Fibroblast of lung (primary cell): ENCODE results near the gene ITK. TPM values are rescaled to one million over a fixed set of nuclear protein-coding genes. Genes with fewer than 3 reads are reported as not detected.

Experiments used
- DNase-seq, 2 donors: peaks; one replicate each; pipeline versions ENCODE4 v3.0.0 to v3.0.0-alpha.2; 2010; ENCODE audit warnings: low read depth in 2 of 2
- H2AFZ ChIP-seq: 2 replicates; pipeline ENCODE4 v1.5.1; 2012; ENCODE audit warnings: low read length, control low read depth, inconsistent platforms
- H3K27ac ChIP-seq: 2 replicates; pipeline ENCODE4 v1.5.1; 2011; ENCODE audit warnings: low read length, control low read depth; ENCODE audit not compliant: insufficient read depth
- H3K27me3 ChIP-seq: 2 replicates; pipeline ENCODE4 v1.5.1; 2011; ENCODE audit warnings: mild to moderate bottlenecking, low read length; ENCODE audit not compliant: control insufficient read depth, insufficient read depth
- H3K36me3 ChIP-seq: 2 replicates; pipeline ENCODE4 v1.5.1; 2011; ENCODE audit warnings: low read length; ENCODE audit not compliant: control insufficient read depth, insufficient read depth
- H3K4me1 ChIP-seq: 2 replicates; pipeline ENCODE4 v1.5.1; 2011; ENCODE audit warnings: low read length; ENCODE audit not compliant: control insufficient read depth, insufficient read depth; ENCODE audit errors: extremely low read depth
- H3K4me2 ChIP-seq: 2 replicates; pipeline ENCODE4 v1.5.1; 2011; ENCODE audit warnings: low read length, control low read depth; ENCODE audit not compliant: insufficient read depth; ENCODE audit errors: extremely low read depth
- H3K4me3 ChIP-seq, 4 experiments: fragments of 200-600 bp in 1 of 4; sonication (generic) in 1 of 4; replicated peaks in 1 of 4; 2 replicates each; pipeline ENCODE4 v1.5.1; 2011 to 2016; ENCODE audit warnings: low read length in 4 of 4, low read depth in 3 of 4, mild to moderate bottlenecking in 3 of 4, control low read depth in 2 of 4, inconsistent platforms in 1 of 4, mixed read lengths in 1 of 4; ENCODE audit not compliant: insufficient read depth in 1 of 4; ENCODE audit errors: control extremely low read depth in 1 of 4
- H3K79me2 ChIP-seq: 2 replicates; pipeline ENCODE4 v1.5.1; 2012; ENCODE audit warnings: mild to moderate bottlenecking, low read length, inconsistent platforms; ENCODE audit not compliant: control insufficient read depth, insufficient read depth
- H3K9ac ChIP-seq: 2 replicates; pipeline ENCODE4 v1.5.1; 2011; ENCODE audit warnings: mild to moderate bottlenecking, low read length, control low read depth; ENCODE audit not compliant: insufficient read depth
- H3K9me3 ChIP-seq: 2 replicates; pipeline ENCODE4 v1.5.1; 2012; ENCODE audit warnings: low read depth, low read length; ENCODE audit not compliant: control insufficient read depth, insufficient read depth
- H4K20me1 ChIP-seq: 2 replicates; pipeline ENCODE4 v1.5.1; 2011; ENCODE audit warnings: low read length; ENCODE audit not compliant: control insufficient read depth, insufficient read depth; ENCODE audit errors: extremely low read depth
- CTCF ChIP-seq, 2 donors: IDR thresholded peaks in 1 of 2; conservative IDR thresholded peaks in 1 of 2; 1 replicate in 1 of 2; 2 replicates in 1 of 2; pipeline ENCODE4 v1.5.1; 2011 to 2012; ENCODE audit warnings: low read length in 2 of 2, control low read depth in 1 of 2, inconsistent platforms in 1 of 2, low read depth in 1 of 2, mild to moderate bottlenecking in 1 of 2
- EZH2 ChIP-seq: IDR thresholded peaks from 2 replicates; pipeline ENCODE4 v1.5.1; 2012; ENCODE audit warnings: low read length, control low read depth, mild to moderate bottlenecking; ENCODE audit errors: missing control alignments
- polyA plus RNA-seq, 2 donors: library from polyadenylated mRNA; depleted of rRNA in 1 of 2; stranded (reverse) in 1 of 2; unstranded in 1 of 2; fragments of >200 nt; gene quantifications; 2 replicates each; pipeline ENCODE4 v1.2.1, GENCODE V29; 2011 to 2012; ENCODE audit warnings: missing spikeins in 1 of 2
- total RNA-seq: library from RNA; depleted of rRNA; stranded (reverse); fragments of >200 nt; gene quantifications from 2 replicates; pipeline ENCODE4 v1.2.1, GENCODE V29; 2014

ITK gene
- total and polyA plus RNA-seq, 2 donors (not counting 1 experiment from before 2014, with no cell fraction given): 0.17 TPM; not detected in 1

DNA sequence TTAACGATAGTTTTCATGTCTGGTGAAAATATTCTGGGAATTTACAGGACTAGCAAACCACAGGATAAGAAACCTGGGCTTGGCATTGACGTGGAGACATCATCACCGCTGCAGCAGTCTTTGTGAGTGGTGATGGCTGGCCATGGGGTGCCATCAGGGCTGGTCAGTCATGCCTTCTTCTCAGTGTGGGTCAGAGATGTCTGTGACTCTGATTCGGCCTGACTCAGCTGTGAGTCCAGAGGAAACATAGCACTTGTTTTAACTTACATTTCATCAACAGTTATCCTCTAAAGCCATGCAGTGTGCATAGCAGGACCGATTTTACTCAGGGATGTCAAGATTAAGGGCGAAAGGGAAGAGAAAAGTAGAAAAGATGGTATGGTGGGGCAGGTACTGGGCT lies 52.1 kb downstream of the ITK start:
- Histone ChIP-seq H3K4me2 (no peak overlapping the region), H3K4me3 (no peak overlapping the region), H4K20me1 (no peaks in the 10 kb centered on the region), H3K27ac (no peak overlapping the region), H3K4me1 (no peaks in the 10 kb centered on the region), H3K36me3 (no peaks in the 10 kb centered on the region), H3K27me3 (no peaks in the 10 kb centered on the region), H3K9ac (no peak overlapping the region), H2AFZ (no peak overlapping the region), H3K79me2 (no peaks in the 10 kb centered on the region), H3K9me3 (no peaks in the 10 kb centered on the region)
- TF ChIP-seq EZH2 (no peak), CTCF (conservative IDR thresholded peaks at IDR 0.05 in 1 of 2, IDR thresholded peaks at IDR 0.05 in 1 of 2; ENCODE audit: low read depth in 1 of 2, low read length in 2 of 2) (no peak)
- DNase-seq: no peak

DNA sequence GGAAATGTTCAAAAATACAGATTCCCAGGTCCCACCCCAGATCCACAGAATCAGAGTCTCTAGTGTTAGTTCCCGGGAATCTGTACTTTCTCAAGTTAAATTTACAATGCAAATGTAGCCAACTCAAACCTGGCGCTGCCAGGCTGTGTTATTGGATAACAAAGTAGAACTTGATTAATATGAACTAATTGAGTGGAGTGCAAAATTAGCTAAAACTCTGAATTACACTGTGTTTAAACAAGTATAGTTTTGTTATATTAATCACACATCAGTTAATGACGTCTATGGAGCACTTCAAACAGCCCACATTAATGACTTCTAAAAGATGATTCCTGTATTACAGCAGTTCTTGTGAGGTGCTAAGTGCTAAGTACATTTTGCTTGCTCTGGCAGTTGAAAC lies 52.9 kb downstream of the ITK start:
- H3K4me3 ChIP-seq: no peak overlapping the region
- no peaks in the 10 kb centered on the region for H3K9me3 ChIP-seq
- TF ChIP-seq CTCF (conservative IDR thresholded peaks at IDR 0.05 in 1 of 2, IDR thresholded peaks at IDR 0.05 in 1 of 2; ENCODE audit: low read depth in 1 of 2, low read length in 2 of 2) (no peak), EZH2 (no peak)
- DNase-seq: no peak
- H2AFZ ChIP-seq: no peak overlapping the region
- no peaks in the 10 kb centered on the region for H3K36me3 ChIP-seq
- no peaks in the 10 kb centered on the region for H3K4me1 ChIP-seq
- no peak overlapping the region for H3K9ac ChIP-seq
- no peaks in the 10 kb centered on the region for H4K20me1 ChIP-seq
- no peak overlapping the region for H3K27ac ChIP-seq
- H3K4me2 ChIP-seq: no peak overlapping the region
- H3K27me3 ChIP-seq: no peaks in the 10 kb centered on the region
- H3K79me2 ChIP-seq: no peaks in the 10 kb centered on the region

DNA sequence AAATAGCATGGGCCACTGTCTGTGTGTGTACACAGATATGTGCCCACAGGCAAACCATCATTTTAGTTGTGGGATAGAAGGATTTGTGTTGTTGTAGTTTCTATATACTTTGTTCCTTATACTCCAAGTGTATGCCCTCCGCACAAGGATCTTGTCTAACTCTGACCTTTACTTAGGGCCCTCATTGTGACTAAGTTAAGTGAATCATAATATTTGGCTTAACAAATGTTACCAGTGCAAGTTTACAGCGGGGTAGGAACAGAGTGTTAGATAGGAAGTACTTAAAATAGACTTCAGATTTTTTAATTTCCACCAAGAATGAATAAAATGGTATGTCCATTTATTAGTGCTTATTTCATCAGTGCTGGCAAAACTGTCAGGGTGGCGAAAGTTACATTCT lies 55.8 kb downstream of the ITK start:
- Histone ChIP-seq H3K27ac (no peak overlapping the region), H2AFZ (no peak overlapping the region), H4K20me1 (no peaks in the 10 kb centered on the region), H3K79me2 (no peaks in the 10 kb centered on the region), H3K4me1 (no peaks in the 10 kb centered on the region), H3K4me2 (no peak overlapping the region), H3K9me3 (no peaks in the 10 kb centered on the region), H3K36me3 (no peaks in the 10 kb centered on the region), H3K27me3 (no peaks in the 10 kb centered on the region), H3K4me3 (no peak overlapping the region), H3K9ac (no peak overlapping the region)
- TF ChIP-seq CTCF (conservative IDR thresholded peaks at IDR 0.05 in 1 of 2, IDR thresholded peaks at IDR 0.05 in 1 of 2; ENCODE audit: low read depth in 1 of 2, low read length in 2 of 2) (no peak), EZH2 (no peak)
- no peak for DNase-seq
